Activated CD4-positive, alpha-beta T cell treated with anti-CD3 and anti-CD28 coated beads, Interleukin-2, amount 50 U/mL, for 4 hours (primary cell): ENCODE data around the gene MRPL43.

ENCODE experiments used
- DNase-seq, 2 experiments: peaks; one replicate each; pipeline ENCODE4 v3.0.0-alpha.2; 2020

Gene MRPL43

GRCh38 chr10:101000915-101001658, 13.8 kb upstream of the MRPL43 start:
- DNase-seq, result no peak

- no peak for DNase-seq
Observed at GRCh38 chr10:101000127-101000914, 13.0 kb upstream of the MRPL43 start.

GRCh38 chr10:100999742-101000126, 12.4 kb upstream of the MRPL43 start, which contains the start of gene LZTS2:
TSS of gene LZTS2 (plus strand) at chr10:100999808. CDS start at chr10:101002539, 2,731 bp downstream.
- no peak for DNase-seq

GRCh38 chr10:100998991-100999741, 11.9 kb upstream of the MRPL43 start:
- DNase-seq, result peak; percentile 66 to 71

GRCh38 chr10:100998183-100998990, 11.1 kb upstream of the MRPL43 start:
- peak; percentile 50 to 57 for DNase-seq

- DNase-seq, result peak; percentile 57
Observed at GRCh38 chr10:100997360-100998182, 10.3 kb upstream of the MRPL43 start.

GRCh38 chr10:100996678-100997359, 9.5 kb upstream of the MRPL43 start:
- peak in 1 of 2 experiments; percentile 13 for DNase-seq

GRCh38 chr10:100995181-100995580, 7.9 kb upstream of the MRPL43 start:
- no peak for DNase-seq

- DNase-seq, result no peak
Observed at GRCh38 chr10:100993986-100994708, 6.8 kb upstream of the MRPL43 start.

GRCh38 chr10:100989088-100989487, 1.8 kb upstream of the MRPL43 start:
- DNase-seq, result no peak

GRCh38 chr10:100988166-100988565, 869 bp upstream of the MRPL43 start:
- no peak for DNase-seq

GRCh38 chr10:100987685-100988049, 370 bp upstream of the MRPL43 start:
- no peak for DNase-seq

GRCh38 chr10:100986623-100986951, 710 bp downstream of the MRPL43 start:
- DNase-seq, result no peak

GRCh38 chr10:100985336-100985735, 2.0 kb downstream of the MRPL43 start:
- DNase-seq, result no peak

GRCh38 chr10:100984672-100985177, 2.6 kb downstream of the MRPL43 start:
- DNase-seq, result no peak

GRCh38 chr10:100983868-100984671, 3.2 kb downstream of the MRPL43 start:
- DNase-seq, result no peak

GRCh38 chr10:100982916-100983830, 4.1 kb downstream of the MRPL43 start:
- no peak for DNase-seq

GRCh38 chr10:100981178-100981772, 6.0 kb downstream of the MRPL43 start:
- DNase-seq, result no peak
